GM19468 (cell line): ENCODE results near the gene HYI.
"Not testable (repeated sequence)": the region's sequence is repeated elsewhere in the genome, so short reads cannot be mapped to it uniquely, and the experiment has no call there.

Source experiments
- ATAC-seq: cut with Tn5 transposase; IDR thresholded peaks from one replicate; pipeline ENCODE4 v1.9.1; 2021; ENCODE audit warnings: mild to moderate bottlenecking, moderate library complexity, moderate number of reproducible peaks; ENCODE audit not compliant: unreplicated experiment; ENCODE audit errors: extremely low read depth

Gene HYI

DNA sequence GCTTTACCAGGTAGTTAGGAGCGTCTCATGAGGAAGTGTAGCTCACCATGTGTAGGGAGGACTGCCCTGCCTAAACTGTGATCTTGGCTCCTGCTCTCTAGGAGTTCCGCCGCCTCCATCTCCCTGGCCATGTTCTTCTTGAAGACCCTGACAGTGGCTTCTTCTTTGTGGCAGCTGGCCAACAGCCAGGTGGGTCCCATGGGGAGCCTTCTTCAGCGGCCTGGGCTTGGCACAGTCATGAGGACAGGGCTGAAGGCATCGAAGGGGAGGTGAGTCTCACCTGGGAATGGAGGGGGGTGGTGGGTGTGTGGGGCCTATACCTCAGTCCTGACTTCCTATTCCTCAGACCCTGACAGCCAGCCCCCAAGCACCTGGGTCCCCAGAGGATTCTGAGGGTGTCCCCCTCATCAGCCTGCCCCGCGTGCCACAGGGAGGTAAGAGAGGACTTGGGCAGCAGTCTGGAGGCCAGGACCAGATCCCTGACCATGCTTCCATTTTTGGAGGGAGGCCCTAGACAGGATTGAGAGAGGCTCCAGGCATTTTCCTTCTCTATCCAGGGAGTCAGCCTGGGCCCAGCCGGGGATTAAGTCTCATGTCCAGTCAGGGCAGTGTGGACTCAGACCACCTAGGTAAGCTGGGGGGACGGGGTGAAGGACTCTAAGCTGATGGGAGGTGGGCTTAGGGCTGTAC is 21.4 kb downstream of the HYI start:
- no peak for ATAC-seq

DNA sequence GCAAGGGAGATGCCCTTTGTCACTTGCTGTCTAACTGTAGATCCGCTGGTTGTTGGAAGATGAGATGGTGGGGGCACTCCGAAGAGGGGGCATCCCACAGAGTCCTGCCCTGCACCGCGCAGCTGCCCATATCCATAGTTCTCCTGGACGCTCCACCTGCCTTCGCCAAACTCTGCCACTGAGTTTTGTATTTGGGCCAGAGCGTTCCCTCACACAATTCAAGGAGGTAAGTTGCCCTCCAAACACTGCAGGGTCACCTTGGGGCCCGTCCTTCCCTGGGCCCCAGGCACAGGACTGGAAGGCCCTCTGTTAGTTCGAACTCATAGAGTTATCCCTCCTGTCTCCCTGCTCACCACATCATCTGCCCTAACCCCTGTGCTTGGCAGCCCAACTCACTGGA is 22.1 kb downstream of the HYI start:
- ATAC-seq = no peak

DNA sequence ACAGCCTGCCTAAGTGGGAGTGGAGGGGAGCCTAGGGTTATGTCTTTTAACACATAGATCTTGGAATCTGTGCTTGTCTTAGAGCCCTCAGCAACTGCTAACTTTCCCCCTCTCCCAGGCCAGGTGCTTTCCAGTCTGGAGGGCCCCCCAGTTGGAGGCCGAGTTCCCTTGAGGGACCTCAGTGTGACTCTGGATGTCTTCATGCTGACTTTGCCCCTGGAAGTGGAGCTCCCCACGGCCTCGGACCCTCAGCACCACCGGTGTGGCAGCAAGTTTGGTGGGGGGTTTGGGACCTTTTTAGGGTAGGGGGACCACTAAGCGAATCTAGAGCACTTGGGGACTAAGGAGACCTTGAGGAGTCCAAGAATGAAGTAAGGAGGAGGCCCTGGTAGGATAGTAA is 22.9 kb downstream of the HYI start:
- no peak for ATAC-seq

DNA sequence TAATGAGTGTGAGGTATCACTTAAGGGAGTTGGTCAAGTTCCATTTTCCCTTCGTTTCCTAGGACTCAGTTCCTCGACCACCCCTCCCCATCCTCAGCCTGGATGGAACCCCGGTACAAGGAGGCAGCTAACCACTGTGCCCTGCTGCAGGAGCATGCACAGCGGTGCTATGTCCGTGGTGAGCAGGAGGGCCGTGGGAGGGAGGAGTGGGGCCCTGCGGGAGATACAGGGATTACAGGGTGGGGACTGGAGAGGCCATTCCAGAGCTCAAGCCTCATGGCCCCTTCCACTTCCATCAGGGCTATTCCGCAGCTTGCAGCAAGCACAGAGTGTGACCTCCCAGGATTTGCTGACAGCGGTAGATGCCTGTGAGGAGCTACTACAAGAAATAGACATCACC is 25.8 kb downstream of the HYI start:
- no peak for ATAC-seq

- no peak for ATAC-seq
These were observed 26.2 kb downstream of the HYI start for GRCh38 chr1:43427524-43427923.

DNA sequence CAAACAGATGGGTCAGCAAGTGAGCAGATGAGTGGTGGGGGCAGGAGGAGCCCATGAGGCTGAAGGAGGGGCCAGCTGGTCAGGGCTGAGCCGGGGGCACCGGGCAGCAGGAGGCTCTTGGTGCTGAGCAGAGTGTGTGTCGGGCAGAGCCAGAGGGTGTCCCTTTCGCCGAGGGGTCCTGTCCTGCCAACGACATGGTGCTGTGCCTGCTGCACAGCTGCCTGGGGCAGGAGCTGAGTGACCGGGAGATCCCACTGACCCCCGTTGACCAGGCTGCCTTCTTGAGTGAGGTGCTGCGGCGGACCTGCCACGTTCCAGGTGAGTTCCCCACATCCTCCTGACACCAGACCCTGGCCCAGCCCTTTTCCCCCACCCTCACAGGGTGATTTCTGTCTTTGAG is 27.5 kb downstream of the HYI start:
- no peak for ATAC-seq

DNA sequence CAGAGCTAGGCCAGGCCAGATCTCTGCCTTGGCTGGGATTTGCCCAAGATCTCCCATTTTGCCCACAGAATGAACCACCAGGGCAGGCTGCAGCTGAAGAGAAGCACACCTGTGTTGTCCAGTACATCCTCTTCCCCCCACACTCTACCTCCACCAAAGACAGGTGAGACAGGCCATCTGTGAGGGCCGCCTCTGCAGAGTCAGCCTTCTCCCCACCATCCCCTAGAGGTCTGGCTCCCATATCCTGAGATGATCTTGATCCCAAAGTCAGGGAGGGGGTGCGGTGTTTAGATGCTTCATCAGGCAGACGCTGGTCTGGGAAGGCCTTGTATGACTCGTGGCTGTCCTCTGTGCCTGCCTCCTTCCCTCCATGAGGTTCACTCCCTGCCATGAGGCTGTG is 28.7 kb downstream of the HYI start:
- ATAC-seq = no peak

- no peak for ATAC-seq
These were observed 29.8 kb downstream of the HYI start for GRCh38 chr1:43423672-43424550.

GRCh38 chr1:43422995-43423671 is 30.6 kb downstream of the HYI start:
- no peak for ATAC-seq

DNA sequence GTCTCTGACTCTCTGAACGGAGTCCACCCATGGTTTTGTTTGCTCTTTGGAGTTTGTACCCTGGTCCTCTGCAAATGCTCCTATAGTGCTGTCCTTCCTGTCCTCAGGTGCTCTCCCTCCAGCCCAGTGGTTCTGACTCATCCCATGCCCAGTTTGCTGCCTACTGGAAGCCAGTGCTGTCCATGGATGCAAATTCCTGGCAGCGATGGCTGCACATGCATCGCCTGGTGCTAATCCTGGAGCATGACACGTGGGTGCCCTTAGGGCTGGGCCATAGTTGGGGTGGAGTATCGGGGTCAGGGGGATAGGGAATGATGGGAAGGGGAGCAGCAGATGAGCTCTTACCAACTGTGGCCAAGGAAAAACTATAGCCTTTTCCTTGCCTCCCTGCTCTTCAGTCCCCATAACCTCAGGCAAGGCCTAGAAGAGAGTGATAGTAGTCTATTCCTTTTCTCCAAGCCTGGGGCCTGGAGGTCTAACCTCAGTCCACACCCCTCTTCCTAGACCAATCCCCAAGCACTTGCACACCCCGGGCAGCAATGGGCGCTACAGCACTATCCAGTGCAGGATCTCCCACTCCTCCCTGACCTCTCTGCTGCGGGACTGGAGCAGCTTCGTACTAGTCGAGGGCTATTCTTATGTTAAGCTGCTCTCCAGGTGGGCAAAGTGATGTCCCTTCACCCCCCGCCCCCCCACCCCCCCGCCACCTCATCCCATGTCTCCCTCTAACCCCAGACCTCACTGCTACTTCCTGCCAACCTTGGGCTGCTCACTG is 31.6 kb downstream of the HYI start:
- no peak for ATAC-seq

DNA sequence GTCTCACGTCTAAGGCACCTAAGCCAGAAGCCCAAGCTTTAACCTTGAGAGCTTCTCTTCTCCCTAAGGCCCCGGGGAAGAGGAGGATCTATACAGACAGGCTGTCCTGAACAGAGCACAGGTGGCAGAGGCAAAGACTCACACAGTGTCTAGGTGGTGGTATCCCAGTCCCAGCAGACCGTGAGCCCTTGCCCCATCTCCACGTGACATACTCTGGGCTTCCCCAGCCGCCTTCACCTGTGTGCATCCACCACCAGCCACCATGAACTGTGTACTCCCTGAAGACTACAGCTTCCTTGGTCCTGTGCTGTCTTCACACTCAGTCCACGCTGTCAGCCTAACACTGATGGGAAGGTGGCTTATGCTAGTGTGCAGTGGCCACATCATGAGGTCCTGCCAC is 32.3 kb downstream of the HYI start:
- no peak for ATAC-seq

DNA sequence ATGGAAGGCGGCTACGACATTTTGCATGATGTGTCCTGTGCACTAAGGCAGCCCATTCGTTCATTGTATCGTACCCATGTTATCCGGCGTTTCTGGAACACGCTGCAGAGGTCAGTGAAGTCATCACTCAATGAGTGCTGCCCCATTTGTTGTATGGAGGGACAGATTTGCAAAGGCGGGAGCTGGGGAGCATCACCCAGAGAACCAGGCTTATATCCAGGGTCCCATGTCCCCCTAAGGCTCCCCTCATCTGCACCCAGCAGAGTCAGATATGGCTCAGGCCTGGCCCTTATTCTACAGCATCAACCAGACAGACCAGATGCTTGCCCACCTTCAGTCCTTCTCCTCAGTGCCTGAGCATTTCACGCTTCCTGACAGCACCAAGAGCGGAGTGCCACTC is 32.9 kb downstream of the HYI start:
- ATAC-seq = no peak

- ATAC-seq = no peak
These were observed 33.9 kb downstream of the HYI start for GRCh38 chr1:43419627-43420425.

DNA sequence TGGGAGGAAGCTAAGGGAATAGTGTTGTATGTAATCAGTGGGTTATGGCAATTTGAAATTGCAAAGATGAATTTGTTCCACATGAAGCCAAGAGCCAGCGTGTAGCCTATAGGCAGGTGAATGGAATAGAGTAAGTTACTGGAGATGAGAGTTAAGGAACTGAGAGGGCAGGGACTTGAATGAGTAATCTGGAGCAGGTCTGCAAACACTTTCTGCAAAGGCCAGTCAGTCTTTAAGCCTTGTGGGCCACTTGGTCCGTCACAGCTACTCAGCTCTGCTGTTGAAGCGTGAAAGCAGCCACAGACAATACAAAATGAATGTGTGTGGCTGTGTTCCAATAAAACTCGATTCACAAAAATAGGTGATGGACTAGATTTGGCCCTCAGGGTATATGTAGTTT is 34.9 kb downstream of the HYI start:
- ATAC-seq = peak; percentile 30

- ATAC-seq = no peak
These were observed 37.8 kb downstream of the HYI start for GRCh38 chr1:43415901-43416300.

DNA sequence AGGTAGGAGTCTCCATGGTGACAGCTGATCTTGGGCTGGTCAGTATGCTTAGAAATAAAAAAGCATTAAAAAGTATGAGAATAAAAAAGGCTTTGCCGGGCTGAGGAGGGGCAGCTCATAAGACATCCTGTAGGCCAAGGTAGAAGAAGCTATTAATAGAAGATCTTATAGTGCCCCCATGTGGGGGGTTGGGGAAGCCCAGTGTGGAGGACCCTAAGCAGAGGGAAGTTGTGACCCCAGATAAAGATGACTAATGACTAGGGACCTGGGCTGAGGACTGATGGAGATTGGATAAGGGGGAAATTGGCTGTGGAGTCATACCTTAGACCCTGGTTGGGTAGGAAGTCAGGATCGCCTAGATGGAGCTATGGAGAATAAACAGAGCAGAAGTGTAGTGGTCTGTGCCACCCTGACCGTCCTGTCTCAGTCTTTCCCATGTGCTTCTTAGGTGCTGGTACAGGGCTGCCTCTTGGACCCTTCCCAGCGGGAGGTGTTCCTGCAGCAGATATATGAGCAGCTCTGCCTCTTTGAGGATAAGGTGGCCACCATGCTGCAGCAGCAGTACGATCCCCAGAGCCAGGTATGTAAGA is 39.0 kb downstream of the HYI start:
- no peak for ATAC-seq

GRCh38 chr1:43413426-43413825 is 40.3 kb downstream of the HYI start:
- not testable (repeated sequence) for ATAC-seq

GRCh38 chr1:43410571-43410970 is 43.2 kb downstream of the HYI start:
- no peak for ATAC-seq

- no peak for ATAC-seq
These were observed 47.9 kb downstream of the HYI start for GRCh38 chr1:43405876-43406234.
